GM19455 (cell line): ENCODE data around the gene SMIM8.
A peak's percentile ranks its signal among the peaks of the same experiment; 100 is the strongest.

Source experiments
- ATAC-seq: cut with Tn5 transposase; IDR thresholded peaks from one replicate; pipeline ENCODE4 v1.9.1; 2021; ENCODE audit not compliant: unreplicated experiment

Gene SMIM8

GRCh38 chr6:87333591-87334181 is 11.3 kb downstream of the SMIM8 start:
- ATAC-seq: no peak

DNA sequence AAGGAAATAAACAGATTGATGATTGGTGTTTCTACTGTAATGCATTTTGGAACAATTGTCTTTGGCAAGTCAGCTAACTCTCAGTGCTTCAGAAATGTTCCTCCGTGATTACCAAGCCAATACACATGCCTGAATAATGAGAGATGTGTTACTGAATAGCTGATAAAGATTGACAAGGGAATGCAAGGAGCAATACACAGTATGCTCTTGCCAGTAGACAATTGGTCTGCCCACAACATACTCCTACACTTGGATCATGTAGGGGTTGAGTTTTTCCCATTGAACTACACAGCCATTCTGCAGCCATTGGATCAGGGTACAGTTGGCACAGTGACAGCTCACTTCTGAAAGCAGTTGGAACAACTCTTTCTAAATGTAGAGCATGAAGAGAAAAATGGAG is 12.3 kb downstream of the SMIM8 start:
- no peak for ATAC-seq

DNA sequence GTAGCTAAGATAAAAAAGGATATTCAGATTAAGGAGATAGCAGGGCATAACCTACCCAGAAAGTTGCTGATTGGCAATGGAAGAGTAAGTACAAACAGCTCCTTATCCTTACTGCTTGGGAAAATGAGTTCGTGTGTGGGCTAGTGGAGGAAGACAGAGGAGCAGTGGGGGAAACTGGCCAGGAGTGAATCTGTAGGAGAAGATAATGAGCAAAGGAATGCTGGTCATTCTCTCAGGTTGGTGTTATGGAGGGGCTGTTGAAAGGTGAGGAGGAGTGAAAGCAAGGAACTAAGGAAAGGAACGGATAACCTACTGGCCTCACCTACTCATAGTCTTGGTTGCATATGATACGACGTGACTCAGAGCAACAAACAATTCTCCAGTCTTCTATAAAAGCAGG is 14.0 kb downstream of the SMIM8 start:
- ATAC-seq: no peak

- no peak for ATAC-seq
Observed at GRCh38 chr6:87340230-87340629, 17.8 kb downstream of the SMIM8 start.

DNA sequence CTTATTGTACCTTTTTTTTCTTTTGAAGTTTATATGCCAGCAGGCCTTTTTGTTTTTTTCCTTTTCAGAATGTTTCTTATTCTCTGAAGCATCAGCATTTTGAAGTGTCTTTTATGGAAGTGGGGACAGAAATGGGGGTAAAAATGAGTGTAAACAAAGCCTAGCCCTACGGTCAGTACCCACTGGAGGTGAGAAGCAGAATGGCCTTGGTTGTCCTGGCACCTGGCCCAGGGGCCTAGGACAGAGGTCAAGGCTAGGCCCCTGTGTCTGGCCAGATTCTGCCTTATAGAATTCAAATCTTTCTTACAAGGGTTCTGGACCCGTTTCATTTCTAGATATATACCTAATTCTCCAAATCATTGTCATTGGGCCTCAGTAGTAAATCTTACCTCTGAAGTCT is 18.8 kb downstream of the SMIM8 start:
- ATAC-seq: no peak

GRCh38 chr6:87341899-87342298 is 19.5 kb downstream of the SMIM8 start:
- ATAC-seq: peak; percentile 61

GRCh38 chr6:87342829-87343228 is 20.4 kb downstream of the SMIM8 start:
- no peak for ATAC-seq

- ATAC-seq: no peak
Observed at GRCh38 chr6:87344731-87345130, 22.3 kb downstream of the SMIM8 start, which contains the start of gene C6orf163. Gene C6orf163, plus strand, starts transcription at chr6:87344813. Its CDS starts 287 bp downstream, at chr6:87345100.

DNA sequence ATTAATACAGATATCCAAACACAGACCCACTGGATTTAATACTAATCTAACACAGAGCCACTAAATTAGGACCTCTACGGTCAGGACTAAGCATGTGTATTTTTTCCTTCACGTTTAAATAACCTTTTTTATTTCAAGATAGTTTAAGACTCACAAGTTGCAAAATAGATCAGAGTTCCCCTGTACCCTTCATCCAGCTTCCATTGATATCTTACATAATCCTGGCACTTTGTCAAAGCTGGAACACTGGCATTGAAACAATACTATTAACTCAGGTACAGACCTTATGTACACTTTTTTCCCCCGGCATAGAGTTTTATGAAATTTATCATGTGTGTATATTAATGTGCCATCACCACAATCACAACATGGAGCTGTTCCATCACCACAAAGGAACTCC is 24.3 kb downstream of the SMIM8 start:
- no peak for ATAC-seq

DNA sequence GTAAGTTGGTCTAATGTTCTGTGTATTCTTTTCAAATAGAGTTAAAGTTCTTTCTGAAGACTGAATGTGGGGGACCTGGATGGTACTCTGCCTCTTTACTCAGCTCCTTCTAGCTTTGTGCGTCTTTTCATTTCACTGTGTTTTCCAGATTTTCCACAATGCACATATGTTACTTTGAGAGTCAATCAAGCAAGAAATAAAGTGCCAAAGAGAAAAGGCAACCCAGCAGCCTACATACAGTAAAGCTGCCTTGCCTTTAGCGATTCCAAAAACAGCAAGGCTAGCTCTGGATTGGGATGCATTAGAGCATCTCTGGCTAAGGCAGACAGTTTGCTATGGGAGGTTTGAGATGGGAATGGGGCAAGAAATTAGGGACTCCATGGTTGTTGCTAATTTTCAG is 27.5 kb downstream of the SMIM8 start:
- ATAC-seq: no peak

DNA sequence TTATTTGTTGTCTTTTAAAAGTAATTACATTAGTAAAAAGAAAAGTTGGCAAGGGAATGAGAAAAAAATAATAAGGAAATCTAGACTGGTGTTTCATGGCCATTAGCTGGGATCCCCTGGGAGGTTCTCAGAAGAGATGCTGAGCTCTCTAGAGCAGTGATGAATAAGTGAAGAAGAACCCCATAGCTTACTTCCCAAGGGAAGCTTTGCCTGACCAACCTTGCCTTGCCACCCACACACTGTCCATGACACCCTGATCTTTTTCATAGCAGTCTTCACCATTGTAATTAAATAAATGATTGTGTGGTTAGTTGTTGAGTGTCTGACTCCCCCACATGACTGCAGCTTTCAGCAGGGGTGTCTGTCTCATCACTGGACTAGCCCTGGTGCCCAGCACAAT is 28.1 kb downstream of the SMIM8 start:
- ATAC-seq: no peak

GRCh38 chr6:87351583-87351982 is 29.2 kb downstream of the SMIM8 start:
- ATAC-seq: no peak

- ATAC-seq: no peak
Observed at GRCh38 chr6:87356181-87356580, 33.8 kb downstream of the SMIM8 start.

DNA sequence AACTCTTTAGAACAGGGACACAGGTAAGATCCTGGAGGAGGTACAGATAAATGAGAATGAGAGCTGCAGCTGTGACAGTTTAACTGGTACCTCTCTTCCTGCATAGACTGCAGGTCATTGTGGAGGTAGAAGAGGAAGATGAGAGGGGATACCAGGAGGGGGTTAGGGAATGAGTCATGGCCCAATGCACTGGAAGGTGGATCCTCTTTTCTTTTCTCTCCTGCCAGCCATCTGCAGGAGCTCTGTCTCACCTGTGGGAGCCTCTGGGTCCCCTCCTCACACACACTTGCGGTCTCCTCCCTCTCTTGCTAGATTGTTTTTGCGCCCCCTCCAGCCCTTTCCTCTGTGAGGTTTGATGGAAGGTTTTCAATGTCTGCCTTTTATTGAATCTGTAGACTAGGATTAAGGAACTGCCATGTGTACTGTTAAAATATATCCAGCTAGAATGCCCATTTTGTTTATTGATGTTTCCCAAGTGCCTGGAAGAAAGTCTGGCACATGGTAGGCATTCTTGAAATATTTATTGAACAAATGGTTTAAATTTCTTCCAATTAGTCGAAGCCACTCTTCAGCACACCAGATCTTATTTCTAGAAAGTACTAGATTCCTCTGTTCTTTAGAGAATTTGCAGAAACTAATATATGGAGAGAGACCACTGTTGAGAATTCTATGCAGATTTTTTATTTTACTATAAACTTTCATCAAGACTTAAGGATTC is 35.2 kb downstream of the SMIM8 start:
- ATAC-seq: no peak

GRCh38 chr6:87364602-87365252 is 42.3 kb downstream of the SMIM8 start:
- no peak for ATAC-seq

GRCh38 chr6:87366072-87366827 is 43.9 kb downstream of the SMIM8 start:
- ATAC-seq: no peak

- no peak for ATAC-seq
Observed at GRCh38 chr6:87366899-87367298, 44.5 kb downstream of the SMIM8 start.

- no peak for ATAC-seq
Observed at GRCh38 chr6:87373377-87373776, 51.0 kb downstream of the SMIM8 start.

DNA sequence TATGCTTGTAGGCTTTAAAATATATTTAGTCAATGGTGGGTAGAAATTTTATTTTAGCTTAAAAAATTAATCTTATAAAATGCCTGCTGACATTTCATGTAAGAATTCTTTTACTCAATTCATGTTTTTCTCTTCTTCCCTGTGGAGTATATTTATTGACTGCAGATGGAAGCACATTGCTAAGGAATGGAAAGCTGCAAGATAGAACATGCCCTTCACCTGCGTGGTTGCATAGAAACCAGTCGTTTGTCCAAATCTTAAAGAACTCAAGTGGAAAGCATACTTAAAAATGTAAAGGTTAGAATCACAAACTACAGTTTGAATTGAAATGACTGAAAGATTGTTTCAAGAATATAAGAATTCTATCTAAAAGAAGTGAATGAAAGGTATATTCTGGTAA is 52.9 kb downstream of the SMIM8 start:
- ATAC-seq: no peak

DNA sequence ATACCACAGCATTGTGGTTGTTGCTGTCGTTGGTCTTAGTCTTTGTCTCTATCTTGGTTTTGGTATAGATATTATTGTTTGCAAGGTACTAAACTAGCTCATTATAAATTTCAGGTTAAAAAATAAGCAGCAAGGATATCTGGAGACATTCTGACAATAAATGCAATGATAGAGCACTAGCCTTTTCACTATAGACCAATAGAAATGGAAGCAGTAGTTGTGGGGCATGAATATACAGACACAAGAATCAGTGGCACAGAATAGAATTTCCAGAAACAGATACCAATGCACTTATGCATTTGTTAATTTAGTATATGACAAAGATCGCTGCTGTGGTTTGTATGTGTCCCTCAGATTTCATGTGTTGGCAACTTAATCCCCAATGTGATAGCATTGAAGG is 54.3 kb downstream of the SMIM8 start:
- ATAC-seq: no peak

- ATAC-seq: no peak
Observed at GRCh38 chr6:87378947-87379346, 56.6 kb downstream of the SMIM8 start.

- ATAC-seq: no peak
Observed at GRCh38 chr6:87382861-87383260, 60.5 kb downstream of the SMIM8 start.
